Measurements from ENCODE around the gene SPATA18. TPM values are rescaled to one million over a fixed set of nuclear protein-coding genes. Genes with fewer than 3 reads are reported as not detected.

SPATA18 gene
- total RNA-seq, 2 experiments from 2014 or later, result not detected

GRCh38 chr4:52106660-52107059 is 55.6 kb downstream of the SPATA18 start:
- ChIA-PET CTCF (no interaction called here), POLR2A (no interaction called here)
- TF ChIP-seq CTCF (IDR thresholded peaks at IDR 0.05), result no peak
- H3K4me1 ChIP-seq (ENCODE audit: insufficient read depth, low read length), result no peaks in the 10 kb centered on the region
- DNase-seq, result no peak
- Mint-ChIP-seq H3K27ac (no peak overlapping the region), H3K4me3 (no peak overlapping the region), H3K36me3 (ENCODE audit: low read depth) (no peaks in the 10 kb centered on the region), H3K27me3 (peaks cover 17% of the 10 kb centered on the region), H3K4me1 (ENCODE audit: low read depth) (no peaks in the 10 kb centered on the region), H3K9me3 (no peaks in the 10 kb centered on the region)
- intact Hi-C loops (cut with DNase I, micrococcal nuclease), result no loop called here
- H3K36me3 ChIP-seq (ENCODE audit: insufficient read depth, low read length), result no peaks in the 10 kb centered on the region
- H3K27ac ChIP-seq (ENCODE audit: low read depth in 1 of 2, low read length in 2 of 2), result no peak overlapping the region
- H3K9me3 ChIP-seq (ENCODE audit: control insufficient read depth in 1 of 2, insufficient read depth in 1 of 2, low read length in 2 of 2), result no peaks in the 10 kb centered on the region
- H3K27me3 ChIP-seq (ENCODE audit: control insufficient read depth in 1 of 2, insufficient read depth in 2 of 2, low read length in 2 of 2), result no peaks in the 10 kb centered on the region
- H3K4me3 ChIP-seq (ENCODE audit: low read length), result no peak overlapping the region
- no peak for ATAC-seq (ENCODE audit: poor library complexity)

GRCh38 chr4:52107336-52107735 is 56.2 kb downstream of the SPATA18 start:
- Mint-ChIP-seq H3K27me3 (peaks cover 17% of the 10 kb centered on the region), H3K4me1 (ENCODE audit: low read depth) (no peaks in the 10 kb centered on the region), H3K27ac (no peak overlapping the region), H3K9me3 (no peaks in the 10 kb centered on the region), H3K36me3 (ENCODE audit: low read depth) (no peaks in the 10 kb centered on the region), H3K4me3 (no peak overlapping the region)
- Histone ChIP-seq H3K4me3 (ENCODE audit: low read length) (no peak overlapping the region), H3K27me3 (ENCODE audit: control insufficient read depth in 1 of 2, insufficient read depth in 2 of 2, low read length in 2 of 2) (no peaks in the 10 kb centered on the region), H3K9me3 (ENCODE audit: control insufficient read depth in 1 of 2, insufficient read depth in 1 of 2, low read length in 2 of 2) (no peaks in the 10 kb centered on the region), H3K4me1 (ENCODE audit: insufficient read depth, low read length) (no peaks in the 10 kb centered on the region), H3K27ac (ENCODE audit: low read depth in 1 of 2, low read length in 2 of 2) (no peak overlapping the region), H3K36me3 (ENCODE audit: insufficient read depth, low read length) (no peaks in the 10 kb centered on the region)
- no peak for TF ChIP-seq CTCF (IDR thresholded peaks at IDR 0.05)
- intact Hi-C loops (cut with DNase I, micrococcal nuclease), result no loop called here
- ATAC-seq (ENCODE audit: poor library complexity) (no peak), DNase-seq (no peak)
- CTCF ChIA-PET, result no interaction called here
- POLR2A ChIA-PET, result no interaction called here

- POLR2A ChIA-PET, result no interaction called here
- Histone ChIP-seq H3K36me3 (ENCODE audit: insufficient read depth, low read length) (no peaks in the 10 kb centered on the region), H3K9me3 (ENCODE audit: control insufficient read depth in 1 of 2, insufficient read depth in 1 of 2, low read length in 2 of 2) (no peaks in the 10 kb centered on the region), H3K4me1 (ENCODE audit: insufficient read depth, low read length) (no peaks in the 10 kb centered on the region), H3K27me3 (ENCODE audit: control insufficient read depth in 1 of 2, insufficient read depth in 2 of 2, low read length in 2 of 2) (no peaks in the 10 kb centered on the region), H3K27ac (ENCODE audit: low read depth in 1 of 2, low read length in 2 of 2) (no peak overlapping the region), H3K4me3 (ENCODE audit: low read length) (no peak overlapping the region)
- Mint-ChIP-seq H3K27me3 (peaks cover 17% of the 10 kb centered on the region), H3K4me1 (ENCODE audit: low read depth) (no peaks in the 10 kb centered on the region), H3K27ac (no peak overlapping the region), H3K36me3 (ENCODE audit: low read depth) (no peaks in the 10 kb centered on the region), H3K4me3 (no peak overlapping the region), H3K9me3 (no peaks in the 10 kb centered on the region)
- intact Hi-C loops (cut with DNase I, micrococcal nuclease), result no loop called here
- ATAC-seq (ENCODE audit: poor library complexity), result no peak
- DNase-seq, result no peak
- CTCF ChIA-PET, result no interaction called here
- TF ChIP-seq CTCF (IDR thresholded peaks at IDR 0.05), result no peak
Observed at GRCh38 chr4:52107745-52108144, 56.6 kb downstream of the SPATA18 start.

Data from CD4-positive, alpha-beta T cell (primary cell).